Fibroblast of lung (primary cell): ENCODE results near the gene SLC25A31. TPM values are rescaled to one million over a fixed set of nuclear protein-coding genes. Genes with fewer than 3 reads are reported as not detected.

Source experiments
- DNase-seq, 2 donors: peaks; one replicate each; pipeline versions ENCODE4 v3.0.0 to v3.0.0-alpha.2; 2010; ENCODE audit warnings: low read depth in 2 of 2
- H2AFZ ChIP-seq: 2 replicates; pipeline ENCODE4 v1.5.1; 2012; ENCODE audit warnings: low read length, control low read depth, inconsistent platforms
- H3K27ac ChIP-seq: 2 replicates; pipeline ENCODE4 v1.5.1; 2011; ENCODE audit warnings: low read length, control low read depth; ENCODE audit not compliant: insufficient read depth
- H3K27me3 ChIP-seq: 2 replicates; pipeline ENCODE4 v1.5.1; 2011; ENCODE audit warnings: mild to moderate bottlenecking, low read length; ENCODE audit not compliant: control insufficient read depth, insufficient read depth
- H3K36me3 ChIP-seq: 2 replicates; pipeline ENCODE4 v1.5.1; 2011; ENCODE audit warnings: low read length; ENCODE audit not compliant: control insufficient read depth, insufficient read depth
- H3K4me1 ChIP-seq: 2 replicates; pipeline ENCODE4 v1.5.1; 2011; ENCODE audit warnings: low read length; ENCODE audit not compliant: control insufficient read depth, insufficient read depth; ENCODE audit errors: extremely low read depth
- H3K4me2 ChIP-seq: 2 replicates; pipeline ENCODE4 v1.5.1; 2011; ENCODE audit warnings: low read length, control low read depth; ENCODE audit not compliant: insufficient read depth; ENCODE audit errors: extremely low read depth
- H3K4me3 ChIP-seq, 4 experiments: fragments of 200-600 bp in 1 of 4; sonication (generic) in 1 of 4; replicated peaks in 1 of 4; 2 replicates each; pipeline ENCODE4 v1.5.1; 2011 to 2016; ENCODE audit warnings: low read length in 4 of 4, low read depth in 3 of 4, mild to moderate bottlenecking in 3 of 4, control low read depth in 2 of 4, inconsistent platforms in 1 of 4, mixed read lengths in 1 of 4; ENCODE audit not compliant: insufficient read depth in 1 of 4; ENCODE audit errors: control extremely low read depth in 1 of 4
- H3K79me2 ChIP-seq: 2 replicates; pipeline ENCODE4 v1.5.1; 2012; ENCODE audit warnings: mild to moderate bottlenecking, low read length, inconsistent platforms; ENCODE audit not compliant: control insufficient read depth, insufficient read depth
- H3K9ac ChIP-seq: 2 replicates; pipeline ENCODE4 v1.5.1; 2011; ENCODE audit warnings: mild to moderate bottlenecking, low read length, control low read depth; ENCODE audit not compliant: insufficient read depth
- H3K9me3 ChIP-seq: 2 replicates; pipeline ENCODE4 v1.5.1; 2012; ENCODE audit warnings: low read depth, low read length; ENCODE audit not compliant: control insufficient read depth, insufficient read depth
- H4K20me1 ChIP-seq: 2 replicates; pipeline ENCODE4 v1.5.1; 2011; ENCODE audit warnings: low read length; ENCODE audit not compliant: control insufficient read depth, insufficient read depth; ENCODE audit errors: extremely low read depth
- CTCF ChIP-seq, 2 donors: IDR thresholded peaks in 1 of 2; conservative IDR thresholded peaks in 1 of 2; 1 replicate in 1 of 2; 2 replicates in 1 of 2; pipeline ENCODE4 v1.5.1; 2011 to 2012; ENCODE audit warnings: low read length in 2 of 2, control low read depth in 1 of 2, inconsistent platforms in 1 of 2, low read depth in 1 of 2, mild to moderate bottlenecking in 1 of 2
- EZH2 ChIP-seq: IDR thresholded peaks from 2 replicates; pipeline ENCODE4 v1.5.1; 2012; ENCODE audit warnings: low read length, control low read depth, mild to moderate bottlenecking; ENCODE audit errors: missing control alignments
- polyA plus RNA-seq, 2 donors: library from polyadenylated mRNA; depleted of rRNA in 1 of 2; stranded (reverse) in 1 of 2; unstranded in 1 of 2; fragments of >200 nt; gene quantifications; 2 replicates each; pipeline ENCODE4 v1.2.1, GENCODE V29; 2011 to 2012; ENCODE audit warnings: missing spikeins in 1 of 2
- total RNA-seq: library from RNA; depleted of rRNA; stranded (reverse); fragments of >200 nt; gene quantifications from 2 replicates; pipeline ENCODE4 v1.2.1, GENCODE V29; 2014

The SLC25A31 gene
- total and polyA plus RNA-seq, 2 donors (not counting 1 experiment from before 2014, with no cell fraction given): not detected

- Histone ChIP-seq H3K9me3 (no peaks in the 10 kb centered on the region), H3K27me3 (no peaks in the 10 kb centered on the region), H3K4me3 (peak overlapping the region; percentile 41 to 98 (median 83)), H3K27ac (peak overlapping the region; percentile 78), H2AFZ (peak overlapping the region; percentile 85), H3K4me1 (peaks cover 3% of the 10 kb centered on the region), H3K36me3 (no peaks in the 10 kb centered on the region), H4K20me1 (no peaks in the 10 kb centered on the region), H3K9ac (peak overlapping the region; percentile 83), H3K79me2 (no peaks in the 10 kb centered on the region), H3K4me2 (peak overlapping the region; percentile 86)
- DNase-seq: peak; percentile 55 to 64
- TF ChIP-seq EZH2: no peak
Measured at GRCh38 chr4:127781300-127782024, 51.3 kb downstream of the SLC25A31 start.

DNA sequence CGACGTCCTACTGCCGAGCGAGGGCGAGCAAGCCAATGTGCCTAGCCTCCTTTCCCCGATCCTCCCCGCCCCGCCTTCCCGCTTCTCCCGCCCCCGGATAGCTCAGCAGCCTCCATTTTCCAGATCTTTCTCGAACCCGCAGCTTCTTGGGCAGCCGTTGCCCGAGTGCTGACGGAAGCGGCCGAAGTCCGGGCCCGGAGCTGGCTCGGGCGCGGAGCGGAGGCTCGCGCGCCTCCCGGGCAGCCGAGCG is 51.8 kb downstream of the SLC25A31 start:
- DNase-seq: peak; percentile 78 to 85
- peak overlapping the region; percentile 86 for H3K4me2 ChIP-seq
- H2AFZ ChIP-seq: peak overlapping the region; percentile 85
- no peaks in the 10 kb centered on the region for H3K27me3 ChIP-seq
- no peaks in the 10 kb centered on the region for H3K36me3 ChIP-seq
- H3K9ac ChIP-seq: peak overlapping the region; percentile 83
- H3K79me2 ChIP-seq: no peaks in the 10 kb centered on the region
- no peaks in the 10 kb centered on the region for H4K20me1 ChIP-seq
- H3K9me3 ChIP-seq: no peaks in the 10 kb centered on the region
- H3K4me3 ChIP-seq: peak overlapping the region; percentile 41 to 98 (median 83)
- TF ChIP-seq EZH2: no peak
- TF ChIP-seq CTCF (conservative IDR thresholded peaks at IDR 0.05 in 1 of 2, IDR thresholded peaks at IDR 0.05 in 1 of 2; ENCODE audit: low read depth in 1 of 2, low read length in 2 of 2): no peak
- H3K27ac ChIP-seq: peak overlapping the region; percentile 78
- peaks cover 3% of the 10 kb centered on the region for H3K4me1 ChIP-seq

- Histone ChIP-seq H4K20me1 (no peaks in the 10 kb centered on the region), H3K27ac (peak within 1 kb of the TSS; percentile 78), H3K9ac (peak within 1 kb of the TSS; percentile 83), H2AFZ (peak within 1 kb of the TSS; percentile 99), H3K27me3 (no peaks in the 10 kb centered on the region), H3K4me1 (peaks cover 3% of the 10 kb centered on the region), H3K36me3 (no peaks in the 10 kb centered on the region), H3K4me3 (peak within 1 kb of the TSS; percentile 75 to 98 (median 83)), H3K79me2 (no peaks in the 10 kb centered on the region), H3K4me2 (peak within 1 kb of the TSS; percentile 86), H3K9me3 (no peaks in the 10 kb centered on the region)
- peak in 1 of 2 donors; percentile 14 for TF ChIP-seq CTCF (conservative IDR thresholded peaks at IDR 0.05 in 1 of 2, IDR thresholded peaks at IDR 0.05 in 1 of 2; ENCODE audit: low read depth in 1 of 2, low read length in 2 of 2)
- no peak for TF ChIP-seq EZH2
- DNase-seq: peak; percentile 36 to 65
Measured at GRCh38 chr4:127782275-127783025, 52.2 kb downstream of the SLC25A31 start, which contains the start of gene HSPA4L. HSPA4L (plus strand) TSS chr4:127782322; CDS start chr4:127782551, 229 bp downstream.
